KBM-7 (cell line): ENCODE measurements around the gene ERC2.

Experiments
- DNase-seq: peaks from one replicate; pipeline ENCODE4 v3.0.0-alpha.2; 2015
- in situ Hi-C: fragments of 300-500 bp; cut with MboI; formaldehyde crosslinking; loops from 2 replicates; pipeline ENCODE4 v1.14.3; 2020; ENCODE audit warnings: low sequenced_read_pairs, low pct_unique_long_range_greater_than_20kb, mixed read lengths

The ERC2 gene

GRCh38 chr3:55702822-55703221 is 765.4 kb downstream of the ERC2 start:
- in situ Hi-C loops = no loop called here
- peak; percentile 8 for DNase-seq

- in situ Hi-C loops = no loop called here
- DNase-seq = no peak
These were observed 766.3 kb downstream of the ERC2 start for GRCh38 chr3:55701997-55702396.

- DNase-seq = no peak
- in situ Hi-C loops = no loop called here
These were observed 769.4 kb downstream of the ERC2 start for GRCh38 chr3:55698831-55699230.

GRCh38 chr3:55697177-55697865 is 770.9 kb downstream of the ERC2 start:
- no peak for DNase-seq
- in situ Hi-C loops = no loop called here

GRCh38 chr3:55692957-55693558 is 775.2 kb downstream of the ERC2 start:
- no peak for DNase-seq
- in situ Hi-C loops = no loop called here

GRCh38 chr3:55692295-55692956 is 775.8 kb downstream of the ERC2 start:
- no peak for DNase-seq
- in situ Hi-C loops = no loop called here

GRCh38 chr3:55691141-55691540 is 777.1 kb downstream of the ERC2 start:
- in situ Hi-C loops = no loop called here
- no peak for DNase-seq

GRCh38 chr3:55690726-55691125 is 777.5 kb downstream of the ERC2 start:
- in situ Hi-C loops = no loop called here

GRCh38 chr3:55690177-55690576 is 778.1 kb downstream of the ERC2 start:
- in situ Hi-C loops = no loop called here
- DNase-seq = no peak

More at GRCh38 chr3:55690726-55691125, 777.5 kb downstream of the ERC2 start:
- DNase-seq = no peak

- in situ Hi-C loops = no loop called here
- no peak for DNase-seq
These were observed 780.1 kb downstream of the ERC2 start for GRCh38 chr3:55688154-55688553.

GRCh38 chr3:55687526-55687925 is 780.7 kb downstream of the ERC2 start:
- in situ Hi-C loops = no loop called here

GRCh38 chr3:55686426-55687254 is 781.6 kb downstream of the ERC2 start:
- in situ Hi-C loops = no loop called here
- no peak for DNase-seq

More at GRCh38 chr3:55687526-55687925, 780.7 kb downstream of the ERC2 start:
- no peak for DNase-seq

GRCh38 chr3:55683666-55684270 is 784.5 kb downstream of the ERC2 start:
- no peak for DNase-seq
- in situ Hi-C loops = no loop called here

GRCh38 chr3:55682461-55682860 is 785.8 kb downstream of the ERC2 start:
- DNase-seq = no peak
- in situ Hi-C loops = no loop called here

GRCh38 chr3:55678546-55679216 is 789.6 kb downstream of the ERC2 start:
- in situ Hi-C loops = no loop called here
- DNase-seq = no peak

- DNase-seq = no peak
- in situ Hi-C loops = no loop called here
These were observed 791.6 kb downstream of the ERC2 start for GRCh38 chr3:55676643-55677042.

GRCh38 chr3:55675478-55675877 is 792.8 kb downstream of the ERC2 start:
- in situ Hi-C loops = no loop called here
- no peak for DNase-seq

GRCh38 chr3:55673764-55674163 is 794.5 kb downstream of the ERC2 start:
- DNase-seq = no peak
- in situ Hi-C loops = no loop called here

GRCh38 chr3:55669133-55669532 is 799.1 kb downstream of the ERC2 start:
- in situ Hi-C loops = no loop called here
- no peak for DNase-seq
